ENCODE measurements around the gene VWA3A.

VWA3A gene

GRCh38 chr16:22203091-22203490 is 110.8 kb downstream of the VWA3A start:
- Histone ChIP-seq H3K4me1 (ENCODE audit: insufficient read depth, low read length) (peaks cover 19% of the 10 kb centered on the region; the same call in 1 of the 2 replicates), H3K36me3 (ENCODE audit: insufficient read depth, low read length) (no peaks in the 10 kb centered on the region), H3K9ac (ENCODE audit: low read depth, low read length) (no peak overlapping the region), H3K9me3 (ENCODE audit: control insufficient read depth, insufficient read depth, low read length) (no peaks in the 10 kb centered on the region)

GRCh38 chr16:22204091-22204655 is 111.8 kb downstream of the VWA3A start:
- Histone ChIP-seq H3K9me3 (ENCODE audit: control insufficient read depth, insufficient read depth, low read length) (no peaks in the 10 kb centered on the region), H3K9ac (ENCODE audit: low read depth, low read length) (no peak overlapping the region), H3K36me3 (ENCODE audit: insufficient read depth, low read length) (no peaks in the 10 kb centered on the region), H3K4me1 (ENCODE audit: insufficient read depth, low read length) (peaks cover 15% of the 10 kb centered on the region; the same call in 1 of the 2 replicates)

GRCh38 chr16:22205577-22206012 is 113.3 kb downstream of the VWA3A start:
- Histone ChIP-seq H3K9me3 (ENCODE audit: control insufficient read depth, insufficient read depth, low read length) (no peaks in the 10 kb centered on the region), H3K4me1 (ENCODE audit: insufficient read depth, low read length) (peaks cover 10% of the 10 kb centered on the region; the same call in 1 of the 2 replicates), H3K9ac (ENCODE audit: low read depth, low read length) (peak overlapping the region; percentile 35; the same call in 1 of the 2 replicates), H3K36me3 (ENCODE audit: insufficient read depth, low read length) (no peaks in the 10 kb centered on the region)

- Histone ChIP-seq H3K9me3 (ENCODE audit: control insufficient read depth, insufficient read depth, low read length) (no peaks in the 10 kb centered on the region), H3K36me3 (ENCODE audit: insufficient read depth, low read length) (no peaks in the 10 kb centered on the region), H3K4me1 (ENCODE audit: insufficient read depth, low read length) (peaks cover 10% of the 10 kb centered on the region; the same call in 1 of the 2 replicates), H3K9ac (ENCODE audit: low read depth, low read length) (peak within 1 kb of the TSS; percentile 82)
Observed at GRCh38 chr16:22206013-22206841, 113.9 kb downstream of the VWA3A start, which contains the start of gene EEF2K. Gene EEF2K (plus strand): TSS chr16:22206278. CDS start chr16:22225730, 19,452 bp downstream.

Measured in ES-I3 (cell line).